Spleen (tissue), 7 donors: ENCODE results near the gene IL10.

Experiments used
- POLR2A ChIP-seq, 3 donors: fragments of 450-650 bp; IDR thresholded peaks; one replicate each; pipeline ENCODE4 v1.5.1; 2017; ENCODE audit warnings: antibody characterized with exemption in 3 of 3, mild to moderate bottlenecking in 1 of 3
- TF ChIP-seq, protein P1 (sequence below), 11 experiments: fragments of 200-600 bp in 7 of 11; fragments of 450-650 bp in 4 of 11; sonication (generic) in 4 of 11; IDR thresholded peaks in 8 of 11; conservative IDR thresholded peaks in 3 of 11; 1 replicate in 7 of 11; 2 replicates in 4 of 11; pipeline versions ENCODE4 v1.4.0 to v1.8.0; 2016 to 2021; ENCODE audit warnings: antibody characterized with exemption in 11 of 11, inconsistent platforms in 4 of 11, mild to moderate bottlenecking in 1 of 11
- donor health status: DM: no; HTN: no; CAD: no; lungs with moderate emphysema.
- donor health status: DM: no; HTN: no; CAD: no.
- donor health status: DM: no; HTN: no; CAD: no.

DNA sequence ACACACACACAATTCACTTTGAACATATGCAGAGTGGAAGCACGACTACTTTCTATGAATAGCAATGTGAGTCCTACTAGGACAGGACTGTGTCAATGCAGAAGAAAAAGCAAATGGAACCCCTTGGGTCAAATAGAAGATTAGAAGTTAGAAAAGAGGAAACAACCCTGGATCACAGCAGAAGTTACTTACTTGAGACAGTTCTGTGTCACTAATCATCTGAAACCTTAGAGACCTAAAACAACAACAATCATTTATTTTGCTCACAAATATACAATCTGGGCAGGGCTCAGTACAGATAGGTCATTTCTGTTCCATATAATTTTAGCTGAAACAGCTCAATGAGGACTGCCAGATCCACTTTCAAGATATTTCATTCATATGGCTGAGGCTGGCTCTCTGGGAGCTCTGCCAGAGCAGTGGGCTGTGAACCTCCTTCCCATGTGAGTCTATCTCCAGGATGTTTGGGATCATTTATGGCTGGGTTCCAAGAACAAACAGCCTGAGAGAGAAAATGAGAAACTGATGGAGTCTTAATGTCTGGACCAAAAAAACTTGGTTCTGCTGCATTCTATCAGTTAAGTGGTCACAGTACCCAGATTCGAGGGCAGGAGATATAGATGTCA is 42.5 kb upstream of the IL10 start:
- TF ChIP-seq, protein P1, sequence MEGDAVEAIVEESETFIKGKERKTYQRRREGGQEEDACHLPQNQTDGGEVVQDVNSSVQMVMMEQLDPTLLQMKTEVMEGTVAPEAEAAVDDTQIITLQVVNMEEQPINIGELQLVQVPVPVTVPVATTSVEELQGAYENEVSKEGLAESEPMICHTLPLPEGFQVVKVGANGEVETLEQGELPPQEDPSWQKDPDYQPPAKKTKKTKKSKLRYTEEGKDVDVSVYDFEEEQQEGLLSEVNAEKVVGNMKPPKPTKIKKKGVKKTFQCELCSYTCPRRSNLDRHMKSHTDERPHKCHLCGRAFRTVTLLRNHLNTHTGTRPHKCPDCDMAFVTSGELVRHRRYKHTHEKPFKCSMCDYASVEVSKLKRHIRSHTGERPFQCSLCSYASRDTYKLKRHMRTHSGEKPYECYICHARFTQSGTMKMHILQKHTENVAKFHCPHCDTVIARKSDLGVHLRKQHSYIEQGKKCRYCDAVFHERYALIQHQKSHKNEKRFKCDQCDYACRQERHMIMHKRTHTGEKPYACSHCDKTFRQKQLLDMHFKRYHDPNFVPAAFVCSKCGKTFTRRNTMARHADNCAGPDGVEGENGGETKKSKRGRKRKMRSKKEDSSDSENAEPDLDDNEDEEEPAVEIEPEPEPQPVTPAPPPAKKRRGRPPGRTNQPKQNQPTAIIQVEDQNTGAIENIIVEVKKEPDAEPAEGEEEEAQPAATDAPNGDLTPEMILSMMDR (IDR thresholded peaks at IDR 0.05 in 8 of 11, conservative IDR thresholded peaks at IDR 0.05 in 3 of 11) = no peak
- TF ChIP-seq POLR2A (IDR thresholded peaks at IDR 0.05) = no peak
